Nasal cavity respiratory epithelium epithelial cell of viscerocranial mucosa (primary cell): ENCODE data around the gene LTBR. TPM values are rescaled to one million over a fixed set of nuclear protein-coding genes. Genes with fewer than 3 reads are reported as not detected.

Source experiments
- total RNA-seq: library from RNA; depleted of rRNA; stranded (reverse); fragments of >200 nt; gene quantifications from 2 replicates; pipeline ENCODE4 v1.2.3, GENCODE V29; 2014

Gene LTBR
- 60.1 and 95.4 TPM in 2 replicates for total RNA-seq

DNA sequence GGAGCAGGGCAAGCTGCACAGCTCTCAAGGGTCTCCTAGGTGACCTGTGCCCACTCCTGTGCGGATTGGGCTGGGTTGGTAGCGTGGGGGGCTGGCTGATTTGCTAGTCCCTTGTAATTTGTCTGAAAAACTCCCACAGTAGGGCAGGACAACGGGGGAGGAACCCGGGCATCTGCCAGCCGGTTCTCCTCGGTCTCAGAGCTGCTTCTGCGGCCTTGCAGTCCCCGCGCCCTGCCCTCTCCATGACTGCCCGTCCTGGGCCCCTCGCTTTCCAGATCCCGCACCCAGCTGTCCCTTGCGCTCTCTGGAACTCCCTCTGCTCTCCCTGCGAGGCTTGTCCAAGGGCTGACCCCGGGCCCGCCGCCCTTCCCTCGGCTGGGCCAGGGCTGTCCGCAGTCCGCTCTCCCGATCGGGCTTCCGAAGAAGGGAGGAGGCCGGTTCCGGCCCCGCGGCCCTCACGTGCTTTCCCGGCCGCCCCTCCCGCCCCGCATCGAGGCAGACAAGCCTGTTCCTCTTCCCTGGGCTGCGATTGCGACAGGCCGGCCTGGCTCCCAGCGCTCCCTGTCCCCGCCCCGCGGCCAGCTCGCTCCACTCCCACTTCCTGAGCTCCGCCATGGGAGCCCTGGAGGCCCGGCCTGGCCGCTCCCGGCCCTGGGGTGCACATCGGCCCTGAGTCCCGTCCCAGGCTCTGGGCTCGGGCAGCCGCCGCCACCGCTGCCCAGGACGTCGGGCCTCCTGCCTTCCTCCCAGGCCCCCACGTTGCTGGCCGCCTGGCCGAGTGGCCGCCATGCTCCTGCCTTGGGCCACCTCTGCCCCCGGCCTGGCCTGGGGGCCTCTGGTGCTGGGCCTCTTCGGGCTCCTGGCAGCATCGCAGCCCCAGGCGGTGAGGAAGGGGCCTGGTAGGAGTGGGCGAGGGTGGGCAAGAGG is at the start of gene LTBR:
LTBR (plus strand) TSS at position 591 of the 927 bp plus-strand sequence; CDS start at position 788, 197 bp downstream.

DNA sequence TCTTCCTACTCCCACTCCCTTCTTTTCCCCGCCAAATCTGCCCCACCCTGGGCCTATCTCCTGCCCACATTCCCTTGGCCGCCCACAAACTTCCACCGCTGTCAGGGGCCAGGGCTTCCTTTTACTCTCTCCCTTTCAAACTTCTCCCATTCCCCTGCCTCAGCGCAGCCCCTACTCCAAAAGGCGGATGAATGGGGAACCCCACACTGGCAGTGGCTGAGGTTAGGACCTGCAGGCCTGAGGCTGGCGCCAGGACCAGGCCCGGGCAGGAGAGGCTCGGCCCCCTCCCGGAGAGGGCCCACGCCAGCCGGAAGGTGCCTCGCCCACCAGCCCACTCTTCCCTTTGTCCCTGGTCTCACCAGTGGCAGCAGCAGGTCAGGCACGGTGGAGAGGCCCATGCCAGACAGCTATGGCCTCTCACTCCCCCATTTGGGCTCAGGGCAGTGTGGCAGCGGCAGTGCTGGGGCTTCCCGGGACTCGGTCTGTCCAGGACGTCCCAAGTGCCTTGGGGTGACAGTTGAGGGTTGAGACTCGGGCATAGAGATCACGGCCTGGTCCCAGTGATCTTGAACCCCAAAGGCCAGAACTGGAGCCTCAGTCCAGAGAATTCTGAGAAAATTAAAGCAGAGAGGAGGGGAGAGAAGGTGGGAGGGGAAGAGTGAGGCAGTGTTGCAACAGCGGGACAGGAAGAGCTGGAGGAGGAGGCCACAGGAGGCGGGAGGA is 42.4 kb upstream of the LTBR start, which contains the start of gene TNFRSF1A:
TNFRSF1A (minus strand) TSS at position 660 of the 723 bp plus-strand sequence; CDS start at position 398, 262 bp downstream.

DNA sequence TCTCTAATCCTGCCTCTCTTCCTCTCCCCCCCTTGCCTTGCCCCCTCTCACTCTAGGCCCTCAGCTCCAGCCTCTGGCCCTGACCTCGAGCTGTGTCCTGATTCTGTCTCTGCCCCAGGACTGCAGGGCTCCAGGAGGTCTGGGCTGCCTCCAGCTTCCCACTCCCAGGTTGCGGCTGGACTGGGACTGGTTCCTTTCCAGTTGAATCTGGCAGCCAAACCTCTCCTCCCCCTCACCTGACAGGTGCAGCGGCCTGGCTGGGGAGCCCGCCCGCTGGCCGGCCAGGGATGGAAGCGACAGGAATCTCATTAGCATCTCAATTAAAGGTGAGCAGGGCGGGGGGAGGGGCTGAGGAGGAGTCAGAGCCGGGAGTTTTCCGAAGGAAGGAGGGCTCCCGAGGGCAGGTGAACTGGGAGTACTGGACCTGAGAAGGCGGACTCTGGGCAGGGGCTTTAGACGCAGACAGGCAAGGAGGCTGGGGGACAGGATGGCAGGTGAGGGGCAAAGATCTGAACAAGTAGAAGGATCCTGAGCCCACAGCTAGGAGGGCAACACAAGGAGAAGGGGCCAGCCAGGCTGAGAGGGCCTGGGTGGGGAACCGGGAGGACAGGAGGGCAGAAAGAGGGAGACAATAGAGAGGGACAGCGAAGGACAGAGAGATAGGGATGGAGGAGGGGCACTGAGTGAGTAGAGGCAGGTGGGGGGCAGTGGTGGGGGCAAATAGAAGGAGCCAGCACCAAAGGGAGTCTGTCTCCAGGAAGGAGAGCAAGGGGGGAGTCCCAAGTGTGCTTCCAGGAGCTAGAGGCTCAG is 8.5 kb upstream of the LTBR start, which contains the start of gene SCNN1A:
SCNN1A (minus strand) TSS at position 295 of the 810 bp plus-strand sequence. CDS start 780 bp downstream, outside the sequence.

Other genes with a start within 250 kb of the LTBR start
- 383 and 653 TPM in 2 replicates for gene CD9, start 183.8 kb upstream of the LTBR start, total RNA-seq
- 15.4 and 32.5 TPM in 2 replicates for gene PLEKHG6, start 73.5 kb upstream of the LTBR start, total RNA-seq
- 51.6 and 110 TPM in 2 replicates for gene TNFRSF1A, start 42.1 kb upstream of the LTBR start, total RNA-seq
- gene SCNN1A, start 8.6 kb upstream of the LTBR start, total RNA-seq: 9.6 and 76.7 TPM in 2 replicates
- gene CD27, start 60.8 kb downstream of the LTBR start, total RNA-seq: not detected in 2 replicates
- 2.4 and 18.9 TPM in 2 replicates for gene TAPBPL, start 67.9 kb downstream of the LTBR start, total RNA-seq
- 1.6 and 2.1 TPM in 2 replicates for gene VAMP1, start 86.5 kb downstream of the LTBR start, total RNA-seq
- 85.8 and 94.7 TPM in 2 replicates for gene MRPL51, start 109.1 kb downstream of the LTBR start, total RNA-seq
- 27.3 and 29.9 TPM in 2 replicates for gene NCAPD2, start 109.9 kb downstream of the LTBR start, total RNA-seq
- 4,821 and 5,284 TPM in 2 replicates for gene GAPDH, start 150.4 kb downstream of the LTBR start, total RNA-seq
- 0.34 and 0.71 TPM in 2 replicates for gene IFFO1, start 171.9 kb downstream of the LTBR start, total RNA-seq
- 37.3 and 45.6 TPM in 2 replicates for gene NOP2, start 184.1 kb downstream of the LTBR start, total RNA-seq
- 132 and 213 TPM in 2 replicates for gene CHD4, start 223.2 kb downstream of the LTBR start, total RNA-seq